ENCODE data around the gene EEF2. TPM values are rescaled to one million over a fixed set of nuclear protein-coding genes. Genes with fewer than 3 reads are reported as not detected.
"Not testable (repeated sequence)": the region's sequence is repeated elsewhere in the genome, so short reads cannot be mapped to it uniquely, and the experiment has no call there.

The EEF2 gene
- total RNA-seq, 1 donor from 2014 or later, result 4,276 TPM

DNA sequence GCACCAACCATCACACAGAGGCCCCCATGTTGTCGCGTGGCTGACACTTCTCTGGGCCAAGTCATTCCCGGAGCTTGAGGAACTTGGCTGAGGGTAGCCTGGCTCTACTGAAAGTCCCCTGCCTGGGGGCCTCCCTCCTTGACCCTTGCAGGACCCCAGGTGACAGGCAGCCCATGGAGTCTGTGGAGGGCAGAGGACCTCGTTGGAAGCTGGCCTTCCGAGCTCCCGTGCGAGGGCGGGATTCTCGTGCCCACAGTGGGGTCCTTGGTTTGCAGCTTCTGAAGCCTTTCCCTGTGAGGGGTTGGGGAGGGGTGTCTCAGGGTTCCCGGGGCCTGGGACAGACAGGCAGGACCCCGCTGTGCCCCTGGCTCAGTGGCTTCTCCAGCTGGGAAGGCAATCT lies 36.0 kb downstream of the EEF2 start:
- H3K9me3 ChIP-seq (ENCODE audit: control insufficient read depth in 3 of 3, low read length in 3 of 3), result no peaks in the 10 kb centered on the region
- peak overlapping the region; percentile 80 to 99 (median 86) for H3K9ac ChIP-seq (ENCODE audit: low read depth in 1 of 3, low read length in 3 of 3)
- peaks cover 27 to 64% (median 56%) of the 10 kb centered on the region in 3 donors for H3K4me1 ChIP-seq (ENCODE audit: control insufficient read depth in 3 of 3, insufficient read depth in 3 of 3, low read length in 3 of 3)
- H3K27ac ChIP-seq (ENCODE audit: low read depth, low read length), result peak overlapping the region; percentile 100
- no peaks in the 10 kb centered on the region for H3K27me3 ChIP-seq (ENCODE audit: control insufficient read depth in 3 of 3, insufficient read depth in 3 of 3, low read length in 3 of 3)
- H3K4me3 ChIP-seq (ENCODE audit: low read length in 3 of 3), result peak overlapping the region; percentile 54 to 92 (median 75)
- H3K36me3 ChIP-seq (ENCODE audit: control insufficient read depth in 3 of 3, insufficient read depth in 3 of 3, low read length in 3 of 3), result peaks cover 0 to 14% (median 0%) of the 10 kb centered on the region in 3 donors

- H3K9me3 ChIP-seq (ENCODE audit: control insufficient read depth in 3 of 3, low read length in 3 of 3); H3K27me3 ChIP-seq (ENCODE audit: control insufficient read depth in 3 of 3, insufficient read depth in 3 of 3, low read length in 3 of 3); H3K27ac ChIP-seq (ENCODE audit: low read depth, low read length); H3K4me3 ChIP-seq (ENCODE audit: low read length in 3 of 3): not testable (repeated sequence)
- Histone ChIP-seq H3K36me3 (ENCODE audit: control insufficient read depth in 3 of 3, insufficient read depth in 3 of 3, low read length in 3 of 3) (peaks cover 0 to 17% (median 0%) of the 10 kb centered on the region in 3 donors), H3K9ac (ENCODE audit: low read depth in 1 of 3, low read length in 3 of 3) (peak overlapping the region in 1 of 3 donors; percentile 25), H3K4me1 (ENCODE audit: control insufficient read depth in 3 of 3, insufficient read depth in 3 of 3, low read length in 3 of 3) (peaks cover 20 to 64% (median 54%) of the 10 kb centered on the region in 3 donors)
Observed at GRCh38 chr19:3947316-3947933, 37.8 kb downstream of the EEF2 start.

GRCh38 chr19:3945838-3946237 lies 39.4 kb downstream of the EEF2 start:
- H3K4me1 ChIP-seq (ENCODE audit: control insufficient read depth in 3 of 3, insufficient read depth in 3 of 3, low read length in 3 of 3), result peaks cover 15 to 64% (median 56%) of the 10 kb centered on the region in 3 donors
- H3K9ac ChIP-seq (ENCODE audit: low read depth in 1 of 3, low read length in 3 of 3), result peak overlapping the region in 1 of 3 donors; percentile 60
- H3K4me3 ChIP-seq (ENCODE audit: low read length in 3 of 3), result no peak overlapping the region
- H3K36me3 ChIP-seq (ENCODE audit: control insufficient read depth in 3 of 3, insufficient read depth in 3 of 3, low read length in 3 of 3), result peaks cover 0 to 19% (median 0%) of the 10 kb centered on the region in 3 donors
- no peaks in the 10 kb centered on the region for H3K9me3 ChIP-seq (ENCODE audit: control insufficient read depth in 3 of 3, low read length in 3 of 3)
- no peaks in the 10 kb centered on the region for H3K27me3 ChIP-seq (ENCODE audit: control insufficient read depth in 3 of 3, insufficient read depth in 3 of 3, low read length in 3 of 3)
- H3K27ac ChIP-seq (ENCODE audit: low read depth, low read length), result peak overlapping the region; percentile 51

- peaks cover 15 to 60% (median 53%) of the 10 kb centered on the region in 3 donors for H3K4me1 ChIP-seq (ENCODE audit: control insufficient read depth in 3 of 3, insufficient read depth in 3 of 3, low read length in 3 of 3)
- H3K9ac ChIP-seq (ENCODE audit: low read depth in 1 of 3, low read length in 3 of 3), result peak overlapping the region in 2 of 3 donors; percentile 3 to 62
- no peaks in the 10 kb centered on the region for H3K9me3 ChIP-seq (ENCODE audit: control insufficient read depth in 3 of 3, low read length in 3 of 3)
- H3K27me3 ChIP-seq (ENCODE audit: control insufficient read depth in 3 of 3, insufficient read depth in 3 of 3, low read length in 3 of 3), result no peaks in the 10 kb centered on the region
- no peak overlapping the region for H3K4me3 ChIP-seq (ENCODE audit: low read length in 3 of 3)
- peaks cover 0 to 20% (median 0%) of the 10 kb centered on the region in 3 donors for H3K36me3 ChIP-seq (ENCODE audit: control insufficient read depth in 3 of 3, insufficient read depth in 3 of 3, low read length in 3 of 3)
- H3K27ac ChIP-seq (ENCODE audit: low read depth, low read length), result peak overlapping the region; percentile 88
Observed at GRCh38 chr19:3944018-3944721, 41.1 kb downstream of the EEF2 start.

GRCh38 chr19:3942790-3943409 lies 42.4 kb downstream of the EEF2 start:
- Histone ChIP-seq H3K4me1 (ENCODE audit: control insufficient read depth in 3 of 3, insufficient read depth in 3 of 3, low read length in 3 of 3) (peaks cover 15 to 54% (median 49%) of the 10 kb centered on the region in 3 donors), H3K9me3 (ENCODE audit: control insufficient read depth in 3 of 3, low read length in 3 of 3) (no peaks in the 10 kb centered on the region), H3K27ac (ENCODE audit: low read depth, low read length) (peak overlapping the region; percentile 88)

DNA sequence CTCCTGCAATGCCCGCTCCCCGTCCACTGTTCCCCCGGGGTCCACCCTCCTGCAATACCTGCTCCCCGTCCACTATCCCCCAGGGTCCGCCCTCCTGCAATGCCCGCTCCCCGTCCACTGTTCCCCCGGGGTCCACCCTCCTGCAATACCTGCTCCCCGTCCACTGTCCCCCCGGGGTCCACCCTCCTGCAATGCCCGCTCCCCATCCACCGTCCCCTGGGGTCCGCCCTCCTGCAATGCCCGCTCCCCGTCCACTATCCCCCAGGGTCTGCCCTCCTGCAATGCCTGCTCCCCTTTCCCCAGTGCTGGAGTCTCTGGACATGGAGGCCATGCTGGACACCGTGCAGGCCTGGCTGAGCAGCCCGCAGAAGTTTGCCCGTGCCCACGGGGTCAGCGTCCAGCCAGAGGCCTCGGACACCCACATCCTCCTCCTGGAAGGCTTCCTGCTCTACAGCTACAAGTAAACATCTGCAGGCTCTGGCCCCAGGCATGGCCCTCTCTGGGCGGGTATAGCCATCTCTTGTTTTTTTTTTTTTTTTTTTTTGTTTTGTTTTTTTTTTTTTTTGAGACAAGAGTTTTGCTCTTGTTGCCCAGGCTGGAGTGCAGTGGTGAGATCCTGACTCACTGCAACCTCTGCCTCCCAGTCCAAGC lies 46.8 kb downstream of the EEF2 start:
- Histone ChIP-seq H3K27ac (ENCODE audit: low read depth, low read length) (peak overlapping the region; percentile 54), H3K4me1 (ENCODE audit: control insufficient read depth in 3 of 3, insufficient read depth in 3 of 3, low read length in 3 of 3) (peaks cover 0 to 37% (median 35%) of the 10 kb centered on the region in 3 donors)
- H3K27me3 ChIP-seq (ENCODE audit: control insufficient read depth in 3 of 3, insufficient read depth in 3 of 3, low read length in 3 of 3); H3K4me3 ChIP-seq (ENCODE audit: low read length in 3 of 3); H3K9me3 ChIP-seq (ENCODE audit: control insufficient read depth in 3 of 3, low read length in 3 of 3); H3K9ac ChIP-seq (ENCODE audit: low read depth in 1 of 3, low read length in 3 of 3); H3K36me3 ChIP-seq (ENCODE audit: control insufficient read depth in 3 of 3, insufficient read depth in 3 of 3, low read length in 3 of 3): not testable (repeated sequence)

More at GRCh38 chr19:3942790-3943409, 42.4 kb downstream of the EEF2 start:
- peak overlapping the region in 1 of 3 donors; percentile 22 for H3K4me3 ChIP-seq (ENCODE audit: low read length in 3 of 3)
- H3K27me3 ChIP-seq (ENCODE audit: control insufficient read depth in 3 of 3, insufficient read depth in 3 of 3, low read length in 3 of 3), result no peaks in the 10 kb centered on the region
- peak overlapping the region in 2 of 3 donors; percentile 38 to 62 for H3K9ac ChIP-seq (ENCODE audit: low read depth in 1 of 3, low read length in 3 of 3)
- peaks cover 0 to 18% (median 0%) of the 10 kb centered on the region in 3 donors for H3K36me3 ChIP-seq (ENCODE audit: control insufficient read depth in 3 of 3, insufficient read depth in 3 of 3, low read length in 3 of 3)

- Histone ChIP-seq H3K9ac (ENCODE audit: low read depth in 1 of 3, low read length in 3 of 3) (peak overlapping the region in 1 of 3 donors; percentile 62), H3K4me3 (ENCODE audit: low read length in 3 of 3) (peak overlapping the region in 1 of 3 donors; percentile 13), H3K27ac (ENCODE audit: low read depth, low read length) (no peak overlapping the region), H3K27me3 (ENCODE audit: control insufficient read depth in 3 of 3, insufficient read depth in 3 of 3, low read length in 3 of 3) (peaks cover 0 to 4% (median 0%) of the 10 kb centered on the region in 3 donors), H3K36me3 (ENCODE audit: control insufficient read depth in 3 of 3, insufficient read depth in 3 of 3, low read length in 3 of 3) (peaks cover 0 to 5% (median 0%) of the 10 kb centered on the region in 3 donors), H3K9me3 (ENCODE audit: control insufficient read depth in 3 of 3, low read length in 3 of 3) (no peaks in the 10 kb centered on the region), H3K4me1 (ENCODE audit: control insufficient read depth in 3 of 3, insufficient read depth in 3 of 3, low read length in 3 of 3) (peaks cover 4 to 31% (median 26%) of the 10 kb centered on the region in 3 donors)
Observed at GRCh38 chr19:3936506-3937442, 48.5 kb downstream of the EEF2 start.

- Histone ChIP-seq H3K4me3 (ENCODE audit: low read length in 3 of 3) (peak within 1 kb of the TSS in 2 of 3 donors; percentile 31 to 72), H3K27ac (ENCODE audit: low read depth, low read length) (peak within 1 kb of the TSS; percentile 83), H3K9ac (ENCODE audit: low read depth in 1 of 3, low read length in 3 of 3) (peak within 1 kb of the TSS in 2 of 3 donors; percentile 64 to 89), H3K9me3 (ENCODE audit: control insufficient read depth in 3 of 3, low read length in 3 of 3) (no peaks in the 10 kb centered on the region), H3K36me3 (ENCODE audit: control insufficient read depth in 3 of 3, insufficient read depth in 3 of 3, low read length in 3 of 3) (no peaks in the 10 kb centered on the region), H3K4me1 (ENCODE audit: control insufficient read depth in 3 of 3, insufficient read depth in 3 of 3, low read length in 3 of 3) (peaks cover 12 to 23% (median 19%) of the 10 kb centered on the region in 3 donors), H3K27me3 (ENCODE audit: control insufficient read depth in 3 of 3, insufficient read depth in 3 of 3, low read length in 3 of 3) (peaks cover 0 to 4% (median 0%) of the 10 kb centered on the region in 3 donors)
Observed at GRCh38 chr19:3932931-3933810, 52.1 kb downstream of the EEF2 start, which contains the start of gene NMRK2. Gene NMRK2, plus strand, starts transcription at chr19:3933069. Its CDS starts 603 bp downstream, at chr19:3933672.
